NCI-H2227 (cell line): ENCODE data around the gene RAD54L2.
"Not testable (repeated sequence)": the region's sequence is repeated elsewhere in the genome, so short reads cannot be mapped to it uniquely, and the experiment has no call there.

Experiments
- DNase-seq: peaks from one replicate; lab custom pipeline; 2025; ENCODE audit not compliant: unreplicated experiment; lab: John Stamatoyannopoulos, UW

Gene RAD54L2

DNA sequence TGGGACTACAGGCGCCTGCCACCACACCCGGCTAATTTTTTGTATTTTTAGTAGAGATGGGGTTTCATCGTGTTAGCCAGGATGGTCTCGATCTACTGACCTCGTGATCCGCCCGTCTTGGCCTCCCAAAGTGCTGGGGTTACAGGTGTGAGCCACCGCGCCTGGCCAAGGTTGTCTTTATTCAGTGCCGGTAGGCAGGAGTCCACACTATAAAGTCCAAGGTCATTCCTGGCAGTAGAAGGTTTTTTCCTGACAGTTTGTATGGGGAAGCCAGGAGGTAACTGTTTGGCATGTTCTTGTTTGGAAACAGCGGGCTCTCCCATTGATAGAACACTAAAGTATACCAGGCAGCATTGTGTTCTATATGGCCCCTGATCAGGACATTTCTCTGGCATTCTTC is 4.1 kb downstream of the RAD54L2 start:
- not testable (repeated sequence) for DNase-seq

DNA sequence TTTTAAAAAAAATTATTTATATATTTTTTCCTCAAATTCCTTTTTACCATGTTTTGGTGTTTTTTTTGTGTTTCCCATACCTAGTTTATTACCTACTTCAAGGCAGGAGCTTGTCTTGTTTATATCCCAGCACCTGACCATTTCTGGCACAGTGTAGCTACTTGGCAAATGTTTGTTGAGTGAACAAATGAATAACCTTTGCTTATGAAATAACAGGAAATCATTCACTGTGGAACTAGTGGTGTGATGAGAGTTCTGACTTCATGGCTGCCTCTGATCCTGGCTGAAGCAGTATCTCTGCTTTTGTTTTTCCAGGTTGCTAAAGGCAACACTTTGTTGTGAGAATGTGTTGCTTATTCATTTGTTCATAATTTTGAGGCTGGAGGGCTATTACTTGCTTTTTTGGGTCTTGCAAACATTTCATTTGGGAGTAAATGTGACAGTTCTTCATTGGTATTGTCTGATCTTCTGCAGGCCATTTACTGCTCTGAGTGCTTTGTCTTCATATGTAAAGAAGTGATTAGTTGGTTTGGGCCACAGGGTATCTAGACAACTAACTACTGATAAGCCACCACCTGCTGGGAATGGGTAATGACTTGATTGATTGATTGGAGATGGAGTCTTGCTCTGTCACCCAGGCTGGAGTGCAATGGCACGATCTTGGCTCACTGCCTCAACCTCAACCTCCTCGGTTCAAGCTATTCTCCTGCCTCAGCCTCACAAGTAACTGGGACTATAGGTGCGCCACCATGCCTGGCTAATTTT is 5.7 kb downstream of the RAD54L2 start:
- DNase-seq: no peak

DNA sequence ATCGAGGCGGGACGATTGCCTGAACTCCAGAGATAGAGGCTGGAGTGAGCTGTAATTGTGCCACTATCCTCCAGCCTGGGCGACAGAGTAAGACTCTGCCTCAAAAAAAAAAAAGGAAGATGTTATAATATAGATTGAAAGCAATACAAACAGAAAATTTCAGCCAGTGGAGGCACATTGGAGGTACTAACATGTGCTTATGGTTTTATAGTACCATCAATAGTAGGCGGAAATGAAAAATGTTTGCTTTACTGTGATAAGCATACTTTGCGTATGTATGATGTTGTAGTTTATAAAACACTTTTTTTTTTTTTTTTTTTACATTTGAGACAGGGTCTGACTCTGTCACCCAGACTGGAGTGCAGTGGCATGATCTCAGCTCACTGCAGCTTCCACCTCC is 8.8 kb downstream of the RAD54L2 start:
- DNase-seq: no peak

DNA sequence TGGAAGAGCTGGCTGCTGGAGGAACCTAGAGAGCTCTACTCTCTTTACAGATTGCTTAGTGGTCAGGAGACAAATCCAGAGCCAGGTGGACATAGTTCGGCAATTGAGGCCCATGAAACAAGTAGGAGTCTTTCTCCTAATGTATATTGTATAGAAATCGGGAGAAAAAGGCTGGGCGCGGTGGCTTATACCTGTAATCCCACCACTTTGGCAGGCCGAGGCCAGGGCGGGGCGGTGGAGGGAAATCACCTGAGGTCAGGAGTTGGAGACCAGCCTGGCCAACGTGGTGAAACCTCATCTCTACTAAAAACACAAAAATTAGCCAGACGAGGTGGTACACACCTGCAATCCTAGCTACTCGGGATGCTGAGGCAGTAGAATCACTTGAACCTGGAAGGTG is 10.8 kb downstream of the RAD54L2 start:
- DNase-seq: no peak

DNA sequence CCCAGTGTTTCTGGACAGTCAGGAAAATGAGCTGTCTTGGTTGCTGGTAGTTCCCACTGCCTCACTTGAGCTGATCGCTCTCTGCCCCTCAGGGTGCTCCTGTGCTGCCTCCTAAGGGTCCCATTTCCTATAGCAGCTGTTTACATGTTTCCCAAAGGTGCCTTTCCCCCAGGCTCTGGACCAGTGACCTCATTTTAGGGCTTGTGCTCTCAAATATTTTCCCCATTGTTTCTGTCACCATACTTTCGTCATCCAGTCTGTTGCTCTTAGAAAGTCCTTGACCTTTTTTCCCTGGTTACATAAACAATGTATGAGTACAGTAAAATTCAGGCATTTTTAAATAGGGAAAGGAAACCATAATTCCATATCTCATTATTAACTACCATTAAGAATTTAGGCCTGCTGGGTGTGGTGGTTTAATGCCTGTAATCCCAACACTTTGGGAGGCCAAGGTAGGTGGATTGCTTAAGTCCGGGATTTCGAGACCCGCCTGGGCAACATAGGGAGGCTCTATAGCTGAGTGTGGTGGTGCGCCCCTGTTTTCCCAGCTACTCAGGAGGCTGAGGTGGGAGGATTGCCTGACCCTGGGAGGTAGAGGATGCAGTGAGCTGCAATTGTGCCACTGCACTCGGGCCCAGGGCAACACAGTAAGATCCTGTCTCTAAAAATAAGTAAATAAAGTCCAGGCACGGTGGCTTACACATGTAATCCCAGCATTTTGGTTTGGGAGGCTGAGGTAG is 11.7 kb downstream of the RAD54L2 start:
- no peak for DNase-seq

DNA sequence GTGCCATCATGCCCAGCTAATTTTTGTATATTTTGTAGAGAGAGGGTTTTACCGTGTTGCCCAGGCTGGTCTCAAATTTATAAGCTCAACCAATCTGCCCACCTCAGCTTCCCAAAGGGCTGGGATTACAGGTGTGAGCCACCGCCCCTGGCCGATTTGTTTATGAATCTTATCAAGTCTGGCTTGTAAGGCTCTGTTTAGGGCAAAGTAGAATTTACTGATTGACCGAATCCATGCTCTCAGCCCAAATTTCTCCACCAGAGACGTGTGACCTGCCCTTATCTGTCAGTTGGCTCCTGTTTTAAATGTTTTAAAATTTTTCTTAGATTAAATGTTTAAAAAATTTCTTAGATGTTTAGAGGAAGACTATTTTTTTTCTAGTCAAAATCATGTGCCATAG is 19.5 kb downstream of the RAD54L2 start:
- DNase-seq: no peak

DNA sequence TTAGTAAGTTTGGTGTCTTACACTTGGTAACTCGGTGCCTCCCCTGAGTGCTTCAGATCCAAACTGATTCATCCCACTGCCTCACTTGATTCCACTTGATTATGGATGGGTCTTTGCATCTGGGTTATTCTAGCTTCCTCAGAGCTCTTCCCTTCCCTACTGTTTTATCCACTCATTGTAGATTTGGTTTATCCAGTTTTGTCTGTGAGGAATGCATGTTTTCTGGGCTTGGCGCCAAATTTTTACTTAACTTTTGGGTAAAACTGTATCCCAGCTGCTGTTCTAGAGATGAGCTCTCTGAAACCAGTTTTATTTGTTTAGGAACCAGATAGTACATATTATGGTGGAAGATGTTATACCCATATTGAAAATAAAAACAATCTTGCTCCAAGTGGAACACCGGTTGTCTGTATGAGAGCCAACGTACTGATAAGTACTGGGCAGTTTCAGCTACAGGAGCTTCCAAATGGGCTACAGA is 20.9 kb downstream of the RAD54L2 start:
- peak; percentile 13 for DNase-seq

DNA sequence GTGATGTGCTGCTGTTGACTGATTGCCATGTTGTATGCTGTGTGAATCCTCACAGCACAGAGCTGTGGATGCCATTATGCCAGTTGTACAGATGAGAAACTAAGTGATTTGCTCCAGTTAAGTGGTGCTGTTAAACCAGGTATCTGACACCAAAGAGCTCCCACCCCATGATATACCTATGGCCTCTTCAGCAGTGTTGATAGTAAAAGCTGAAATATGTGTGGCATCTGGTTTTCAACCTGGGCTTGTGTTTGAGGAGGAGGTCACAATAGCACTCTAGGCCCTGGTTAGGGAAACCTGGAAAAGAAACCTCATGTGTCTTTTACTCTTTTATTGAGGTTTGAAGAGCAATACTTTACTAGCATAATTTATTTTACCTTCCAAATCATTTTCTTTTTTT is 21.4 kb downstream of the RAD54L2 start:
- no peak for DNase-seq

DNA sequence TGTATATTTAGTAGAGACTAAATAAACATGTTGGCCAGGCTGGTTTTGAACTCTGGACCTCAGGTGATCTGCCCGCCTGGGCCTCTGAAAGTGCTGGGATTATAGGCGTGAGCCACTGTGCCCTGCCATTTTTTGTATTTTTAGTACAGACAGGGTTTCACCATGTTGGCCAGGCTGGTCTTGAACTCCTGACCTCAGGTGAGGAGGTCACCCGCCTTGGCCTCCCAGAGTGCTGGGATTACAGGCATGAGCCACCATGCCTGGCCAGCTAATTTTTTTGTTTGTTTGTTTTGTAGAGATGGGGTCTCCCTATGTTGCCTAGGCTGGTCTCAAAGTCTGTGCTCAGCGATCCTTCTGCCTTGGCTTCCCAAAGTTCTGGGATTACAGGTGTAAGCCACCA is 23.9 kb downstream of the RAD54L2 start:
- DNase-seq: not testable (repeated sequence)

DNA sequence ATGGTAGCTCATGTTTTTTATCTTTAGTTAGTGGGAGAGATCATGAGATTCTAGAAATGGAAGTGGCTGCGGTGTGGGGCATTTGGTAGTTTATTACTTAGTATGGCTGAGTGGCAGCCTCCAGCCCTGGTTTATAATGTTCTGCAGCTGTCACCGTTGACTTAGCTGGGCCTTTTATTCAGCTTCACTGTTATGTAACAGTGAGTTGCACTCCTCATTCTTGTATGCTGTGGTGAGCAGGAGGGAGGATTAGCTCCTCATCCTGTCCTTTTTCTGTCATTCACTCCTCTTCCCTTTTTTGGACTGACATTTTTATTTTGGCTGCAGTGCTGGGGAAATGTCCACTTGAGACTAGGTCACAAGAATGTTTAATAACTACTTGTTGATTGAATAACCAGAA is 29.5 kb downstream of the RAD54L2 start:
- DNase-seq: no peak

DNA sequence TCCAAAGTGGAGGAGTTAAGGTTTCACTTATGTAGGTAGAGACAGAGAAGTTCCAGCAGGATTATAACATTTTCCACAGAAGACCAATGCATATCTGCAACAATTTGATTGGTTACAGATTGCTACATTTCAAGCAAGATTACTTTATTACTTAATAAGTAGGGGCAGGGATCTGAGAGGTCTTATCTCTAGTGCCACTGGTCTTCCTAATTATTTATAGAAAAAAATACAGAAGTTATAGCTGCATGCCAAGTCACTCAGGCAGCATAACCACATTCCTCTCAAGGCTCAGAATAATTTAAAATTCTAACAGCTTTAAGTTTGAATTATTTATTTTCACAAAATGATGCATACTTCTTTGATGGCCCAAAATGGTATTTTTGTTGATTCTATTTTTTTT is 30.5 kb downstream of the RAD54L2 start:
- no peak for DNase-seq

DNA sequence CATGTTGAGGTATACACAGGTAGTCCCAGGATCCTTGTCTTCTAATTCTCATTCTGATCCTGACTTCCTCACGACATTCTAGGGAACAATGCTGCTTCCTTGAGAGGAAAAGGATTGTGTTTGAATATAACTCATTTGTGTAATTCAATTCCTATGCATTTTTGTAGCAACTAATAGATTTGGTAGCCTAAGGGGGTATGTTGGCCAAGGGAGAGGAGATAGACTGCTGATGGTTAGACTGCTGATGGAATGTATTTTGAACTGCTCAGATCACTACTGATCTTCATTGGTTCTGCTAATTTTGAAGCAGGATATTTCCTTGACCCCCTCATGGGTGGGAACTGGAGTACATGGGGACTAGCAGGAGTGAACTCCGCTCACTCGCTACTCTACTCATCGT is 39.7 kb downstream of the RAD54L2 start:
- DNase-seq: no peak

DNA sequence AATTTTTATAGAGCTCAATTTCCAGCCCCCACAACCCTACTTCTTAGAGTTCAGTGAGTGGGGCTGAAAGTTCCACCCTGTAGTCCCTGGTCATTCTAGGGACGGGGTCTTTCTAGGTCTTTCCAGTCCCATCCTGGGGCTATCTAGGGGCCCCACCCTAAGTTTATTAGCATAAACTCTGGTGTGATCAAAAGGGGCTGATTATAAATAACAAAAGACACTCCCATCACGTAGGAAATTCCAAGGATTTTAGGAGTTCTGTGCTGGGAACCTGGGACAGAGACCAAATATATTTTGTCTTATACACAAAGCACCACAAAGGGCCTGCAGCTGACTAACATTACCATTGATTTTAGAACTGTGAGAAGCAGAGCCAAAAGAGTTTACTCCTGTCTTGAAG is 41.9 kb downstream of the RAD54L2 start:
- no peak for DNase-seq

DNA sequence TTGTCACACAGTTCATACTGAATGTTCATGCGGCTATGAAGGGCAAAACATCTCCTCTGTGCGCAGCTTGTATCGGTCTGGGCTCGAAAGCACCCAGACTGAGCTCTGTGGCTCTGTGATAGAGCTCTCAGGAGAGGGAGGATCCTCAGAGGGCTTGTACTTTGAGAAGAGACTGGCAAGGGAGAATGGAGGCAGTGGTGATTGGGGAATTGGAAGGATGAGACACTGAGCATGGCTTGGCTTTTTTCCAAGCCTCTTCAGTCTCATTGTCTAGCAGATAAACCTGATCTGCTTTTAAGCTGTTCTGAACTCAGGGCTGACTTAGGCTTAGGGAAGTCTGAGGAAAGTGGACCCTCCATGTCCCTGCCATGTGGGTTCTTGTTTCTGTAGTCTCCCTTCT is 43.0 kb downstream of the RAD54L2 start:
- DNase-seq: peak; percentile 12

DNA sequence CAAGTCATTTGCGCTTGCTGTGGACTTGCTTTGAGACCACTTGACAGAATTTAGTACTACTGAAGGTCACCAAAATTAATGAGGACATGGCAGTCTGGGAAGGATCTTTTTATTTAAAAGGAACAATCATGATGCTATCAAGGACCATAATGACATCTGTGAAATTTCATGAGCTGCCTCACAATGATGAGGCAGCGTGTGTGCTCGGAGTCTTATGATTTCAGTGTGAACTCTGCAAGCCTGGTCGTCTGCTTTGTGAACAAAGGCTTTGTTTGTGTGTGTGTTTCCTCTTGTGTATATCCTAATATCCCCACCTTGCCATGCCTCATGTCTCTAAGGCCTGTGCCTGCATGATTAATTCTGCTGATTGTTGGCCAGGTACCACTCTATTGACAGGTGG is 46.7 kb downstream of the RAD54L2 start:
- peak; percentile 16 for DNase-seq

DNA sequence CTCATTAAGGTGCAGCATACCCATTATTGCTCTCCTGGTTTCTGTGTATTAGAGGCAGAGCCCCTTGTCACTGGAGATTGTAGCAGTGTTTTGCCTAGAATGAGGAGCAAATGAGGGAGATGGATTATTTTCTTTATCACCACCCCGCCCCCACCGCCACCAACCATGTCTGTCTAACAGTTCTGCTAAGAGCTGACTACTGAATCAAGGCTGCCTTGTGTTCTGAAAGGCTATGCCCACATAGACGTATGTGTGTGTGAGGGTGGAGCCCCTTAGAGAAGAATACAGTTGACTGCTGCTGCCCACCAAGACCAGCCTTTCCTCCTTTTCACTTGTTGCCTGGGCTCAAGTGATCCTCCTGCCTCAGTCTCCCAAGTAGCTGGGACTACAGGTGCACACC is 47.4 kb downstream of the RAD54L2 start:
- DNase-seq: no peak
